A172 (cell line): ENCODE results near the gene BCDIN3D. TPM values are rescaled to one million over a fixed set of nuclear protein-coding genes. Genes with fewer than 3 reads are reported as not detected.
"Not testable (repeated sequence)": the region's sequence is repeated elsewhere in the genome, so short reads cannot be mapped to it uniquely, and the experiment has no call there.

ENCODE experiments used
- DNase-seq: peaks from one replicate; pipeline ENCODE4 v3.0.0-alpha.2; 2015; ENCODE audit warnings: low spot score
- total RNA-seq: library from RNA; depleted of rRNA; stranded (reverse); fragments of >200 nt; shearing (Covaris generic); gene quantifications from 2 replicates; pipeline ENCODE4 v1.2.3, GENCODE V29; 2014; rRNA removed

The BCDIN3D gene, protein sequence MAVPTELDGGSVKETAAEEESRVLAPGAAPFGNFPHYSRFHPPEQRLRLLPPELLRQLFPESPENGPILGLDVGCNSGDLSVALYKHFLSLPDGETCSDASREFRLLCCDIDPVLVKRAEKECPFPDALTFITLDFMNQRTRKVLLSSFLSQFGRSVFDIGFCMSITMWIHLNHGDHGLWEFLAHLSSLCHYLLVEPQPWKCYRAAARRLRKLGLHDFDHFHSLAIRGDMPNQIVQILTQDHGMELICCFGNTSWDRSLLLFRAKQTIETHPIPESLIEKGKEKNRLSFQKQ
- total RNA-seq, result 1.5 and 2.1 TPM in 2 replicates

DNA sequence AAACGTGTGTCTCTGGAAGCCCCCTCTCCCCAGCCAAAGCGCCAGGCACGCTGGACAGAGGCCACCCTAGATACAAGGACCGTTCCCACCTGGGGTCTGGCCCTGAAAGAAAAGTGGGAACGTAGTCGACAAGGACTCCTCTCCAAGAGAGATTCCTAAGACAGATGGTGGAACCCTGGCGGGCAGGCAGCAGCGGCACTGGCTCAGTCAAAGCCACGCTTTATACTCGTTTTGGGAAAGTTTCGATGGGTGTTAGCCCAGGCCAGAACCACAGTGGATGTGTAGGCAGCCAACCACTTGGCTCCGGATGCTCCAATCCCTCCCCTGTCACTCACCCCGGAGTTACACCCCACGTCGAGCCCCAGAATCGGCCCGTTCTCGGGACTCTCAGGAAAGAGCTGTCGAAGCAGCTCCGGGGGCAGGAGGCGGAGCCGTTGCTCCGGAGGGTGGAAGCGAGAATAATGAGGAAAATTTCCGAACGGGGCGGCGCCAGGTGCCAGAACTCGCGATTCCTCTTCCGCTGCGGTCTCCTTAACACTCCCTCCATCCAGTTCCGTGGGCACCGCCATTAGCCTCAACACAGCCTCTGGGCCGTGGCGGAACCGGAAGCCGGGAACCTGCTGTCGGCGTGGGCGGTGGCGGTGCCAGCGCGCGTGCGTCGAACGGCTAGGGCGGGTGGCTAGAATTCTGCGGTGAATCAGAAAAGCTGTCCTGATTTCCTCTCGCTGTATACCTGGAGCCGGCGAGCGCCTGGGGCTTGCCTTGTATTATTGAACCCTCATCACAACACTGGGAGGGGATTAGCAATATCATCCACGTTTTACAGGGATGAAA is at the start of gene BCDIN3D:
Gene BCDIN3D (minus strand): TSS at position 588 of the 834 bp plus-strand sequence. CDS start 19 bp downstream, at position 569.
- DNase-seq, result peak; percentile 85

DNA sequence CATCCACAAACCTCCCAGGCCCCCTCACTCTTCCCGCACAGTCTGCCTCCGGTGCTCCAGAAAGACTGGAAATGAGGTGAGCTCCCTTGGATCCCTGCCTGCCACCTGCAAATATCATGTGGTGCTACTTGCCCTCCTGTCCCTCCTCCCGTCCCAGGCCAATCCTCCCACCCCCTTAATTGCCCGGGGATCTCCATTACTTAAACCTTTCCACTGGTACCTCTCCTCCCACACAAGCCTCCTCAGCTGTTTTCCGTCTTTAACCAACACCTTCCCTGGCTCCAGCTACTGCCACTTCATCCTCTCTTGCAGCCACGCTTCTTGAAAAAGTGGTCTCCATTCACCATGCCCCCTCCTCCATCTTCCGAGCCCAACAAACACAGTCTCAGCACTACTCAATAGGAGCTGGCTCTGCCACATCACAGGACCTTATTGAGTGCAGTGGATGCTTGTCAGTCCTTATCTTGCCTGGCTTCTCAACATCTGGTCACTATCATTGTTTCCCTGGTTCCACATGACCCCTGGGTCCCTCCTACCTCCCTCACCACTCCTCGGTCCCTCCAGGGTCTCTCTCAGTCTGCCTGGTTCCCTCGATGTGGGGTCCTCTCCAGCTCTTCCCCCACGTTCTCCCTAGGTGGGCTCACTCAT is 49.3 kb upstream of the BCDIN3D start:
- DNase-seq, result no peak

DNA sequence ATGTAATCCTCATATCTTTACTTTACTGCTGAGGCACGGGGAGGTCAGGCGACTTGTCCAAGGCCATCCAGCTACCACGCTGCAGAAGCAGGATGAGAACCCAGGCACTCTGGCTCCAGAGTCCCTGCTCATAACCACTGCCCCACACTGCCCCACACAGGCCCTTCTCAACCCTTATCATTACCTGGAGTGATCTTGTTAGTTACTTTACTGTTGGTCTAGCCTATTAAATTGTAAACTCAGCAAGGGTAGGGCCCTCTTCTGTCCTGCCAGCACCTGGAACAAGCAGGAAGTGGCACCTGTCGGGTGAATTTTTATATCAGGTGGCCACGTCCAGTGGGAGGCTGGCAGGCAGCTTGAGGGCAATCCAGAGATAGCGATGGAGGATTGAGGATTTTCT is 48.6 kb upstream of the BCDIN3D start:
- DNase-seq, result no peak

DNA sequence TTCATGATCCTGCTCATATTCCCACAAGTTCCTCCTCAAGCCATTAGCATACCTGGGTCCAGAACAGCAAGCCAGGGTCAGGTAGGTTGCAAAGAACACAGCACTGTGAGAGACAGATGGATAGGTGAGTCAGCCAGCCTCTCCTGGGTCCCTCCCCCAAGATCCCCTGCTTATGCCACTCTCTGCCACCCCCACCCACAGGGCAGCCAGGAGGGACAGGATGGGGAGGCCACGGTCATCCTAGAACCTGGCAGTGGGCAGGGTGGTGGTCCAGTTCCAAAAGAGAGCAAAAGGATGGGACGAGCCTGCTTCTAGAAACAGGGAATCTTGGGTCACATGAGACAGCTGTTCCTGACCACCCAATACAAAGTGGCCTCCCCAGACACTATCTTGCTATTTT is 48.1 kb upstream of the BCDIN3D start:
- DNase-seq, result no peak

DNA sequence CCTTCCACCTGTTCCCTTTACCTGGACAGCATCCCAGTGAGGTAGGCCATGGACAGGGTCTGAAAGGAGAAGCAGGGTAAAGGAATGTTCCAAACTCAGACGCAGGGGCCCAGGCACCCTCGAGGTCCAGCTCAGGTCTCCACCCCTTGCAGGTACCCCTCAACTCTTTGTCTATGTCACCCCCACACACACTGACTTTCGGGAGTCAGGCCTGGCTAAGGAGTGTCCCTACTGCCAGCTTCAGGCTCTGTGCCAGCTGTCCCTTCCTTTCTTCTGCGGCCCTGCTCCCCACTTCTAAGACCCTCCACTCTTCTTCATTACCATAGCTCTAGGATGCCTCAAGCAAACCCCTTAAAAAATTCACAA is 47.2 kb upstream of the BCDIN3D start:
- no peak for DNase-seq

DNA sequence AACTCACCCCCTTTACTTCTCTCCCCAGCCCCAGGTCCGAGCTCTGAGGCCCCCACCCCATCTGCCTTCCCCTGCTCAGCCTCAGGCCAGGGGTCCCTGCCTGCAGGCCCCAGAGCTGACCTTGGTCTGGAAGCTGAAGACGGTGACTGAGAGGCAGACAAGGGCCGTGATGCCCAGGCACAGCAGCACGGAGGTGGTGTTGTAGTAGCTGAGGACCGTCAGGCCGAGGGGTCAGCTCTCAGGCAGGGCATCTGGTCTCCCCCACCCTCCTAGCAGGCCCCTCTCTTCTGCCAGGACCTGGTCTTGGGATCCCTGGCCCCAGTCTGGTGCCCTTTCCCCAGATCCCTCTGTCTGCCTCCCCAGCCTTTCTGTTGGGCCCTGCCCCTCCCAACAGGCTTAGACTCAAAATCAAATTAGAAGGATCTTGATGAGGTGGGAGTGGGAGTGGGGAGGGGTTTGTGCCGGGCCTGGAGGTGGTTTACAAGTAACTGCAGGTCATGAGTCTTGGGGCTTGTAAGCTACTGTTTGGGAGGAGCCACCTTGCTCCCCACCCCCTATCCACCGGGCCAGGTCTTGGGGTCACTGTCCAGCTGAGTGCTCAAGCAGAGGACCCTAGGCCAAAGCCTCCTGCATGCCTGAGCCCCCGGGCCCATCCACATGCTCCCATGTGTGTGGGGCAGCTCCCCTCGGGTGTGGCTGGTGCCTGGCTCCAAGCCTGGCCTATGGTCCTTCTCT is 46.6 kb upstream of the BCDIN3D start:
- no peak for DNase-seq

DNA sequence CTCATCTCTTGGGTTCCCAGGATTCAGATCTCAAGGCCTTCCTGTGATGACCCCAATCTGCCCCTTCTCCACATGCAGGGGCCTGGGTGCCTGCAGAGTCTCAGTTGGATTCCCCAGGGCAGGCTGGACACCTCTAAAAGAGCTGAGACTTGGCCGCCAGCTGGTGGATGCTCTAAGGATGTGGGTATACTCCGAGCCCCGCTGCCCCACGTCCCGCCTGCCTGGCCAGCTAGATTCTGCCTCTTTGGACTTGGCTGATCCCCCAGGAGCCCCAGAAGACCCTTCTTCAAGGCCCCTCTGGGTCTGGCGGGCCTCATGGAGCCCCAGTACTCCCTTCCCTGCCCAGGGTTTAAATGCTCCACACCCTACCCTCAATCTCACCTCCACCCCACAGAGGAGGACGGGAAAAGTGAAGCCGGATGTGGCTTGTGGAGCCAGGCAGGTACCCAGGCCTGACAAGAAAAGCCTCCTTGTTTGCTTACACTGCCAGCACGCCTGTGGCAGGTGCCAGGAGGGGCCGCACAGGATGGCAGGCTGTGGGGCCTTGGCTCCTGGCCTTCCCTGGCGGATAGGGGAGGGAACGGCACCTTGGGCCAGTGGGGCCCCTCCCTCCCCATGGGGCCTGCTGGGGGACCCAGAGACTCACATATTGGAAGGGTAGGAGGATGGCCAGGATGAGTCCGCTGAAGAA is 45.7 kb upstream of the BCDIN3D start:
- no peak for DNase-seq

DNA sequence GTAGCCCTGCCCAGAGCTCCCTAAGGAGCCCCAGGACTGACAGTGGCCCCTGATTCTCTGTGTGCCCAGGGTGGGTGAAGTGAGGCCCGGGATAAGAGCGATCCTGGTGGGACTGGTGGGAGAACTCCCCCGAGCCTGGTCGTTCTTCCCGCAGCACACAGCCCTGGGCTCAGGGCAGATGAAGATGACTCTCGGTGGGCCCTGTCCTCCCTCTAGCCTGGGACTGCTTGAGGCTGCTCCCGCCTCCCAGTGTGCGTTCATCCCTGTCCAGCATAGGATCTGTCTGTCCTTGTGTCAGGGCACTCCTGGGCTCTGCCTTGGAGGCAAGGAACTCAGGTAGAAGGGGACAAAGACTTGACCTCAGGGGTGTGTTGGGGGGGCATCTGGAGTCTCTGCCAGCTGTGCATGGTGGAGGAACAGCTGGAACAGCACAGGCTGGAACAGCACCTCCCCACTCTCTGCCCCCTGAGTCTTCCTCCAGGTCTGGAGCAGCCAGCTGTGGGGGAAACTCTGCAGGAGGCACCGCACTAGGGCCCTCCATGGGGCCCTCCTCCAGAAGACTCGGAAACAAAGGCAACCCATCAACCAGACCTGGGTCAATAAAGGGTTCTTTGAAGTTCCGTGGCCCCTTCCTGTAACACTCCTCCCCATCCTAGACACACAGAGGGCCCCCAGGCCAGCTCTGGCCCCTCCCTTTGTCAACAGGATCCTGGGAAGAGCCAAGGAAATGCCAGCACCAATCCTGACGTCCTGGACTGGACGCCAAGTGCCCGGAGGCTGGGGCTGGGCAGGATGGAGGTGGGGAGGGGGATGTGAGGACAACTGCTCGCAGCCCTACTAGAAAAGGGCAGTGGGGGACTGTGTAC is 44.9 kb upstream of the BCDIN3D start:
- no peak for DNase-seq

DNA sequence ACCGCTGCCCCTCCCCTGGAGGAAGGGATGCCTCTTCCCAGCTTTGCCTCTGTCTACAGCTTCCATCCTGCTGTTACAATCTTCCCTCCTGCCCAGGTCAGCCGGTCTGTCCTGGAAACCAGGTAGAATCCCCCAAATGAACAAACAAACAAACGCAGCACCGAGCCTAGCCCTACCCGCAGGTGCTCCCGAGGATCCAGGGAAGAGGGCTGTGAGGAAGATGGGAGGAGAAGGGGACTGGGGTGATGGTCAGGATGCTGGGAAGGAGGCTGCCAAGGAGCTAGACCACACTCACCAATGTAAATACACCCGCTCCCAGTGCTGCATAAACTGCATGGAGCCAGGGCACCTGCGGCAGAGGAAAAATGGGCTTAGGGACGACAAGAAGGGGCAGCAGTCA is 44.2 kb upstream of the BCDIN3D start:
- no peak for DNase-seq

DNA sequence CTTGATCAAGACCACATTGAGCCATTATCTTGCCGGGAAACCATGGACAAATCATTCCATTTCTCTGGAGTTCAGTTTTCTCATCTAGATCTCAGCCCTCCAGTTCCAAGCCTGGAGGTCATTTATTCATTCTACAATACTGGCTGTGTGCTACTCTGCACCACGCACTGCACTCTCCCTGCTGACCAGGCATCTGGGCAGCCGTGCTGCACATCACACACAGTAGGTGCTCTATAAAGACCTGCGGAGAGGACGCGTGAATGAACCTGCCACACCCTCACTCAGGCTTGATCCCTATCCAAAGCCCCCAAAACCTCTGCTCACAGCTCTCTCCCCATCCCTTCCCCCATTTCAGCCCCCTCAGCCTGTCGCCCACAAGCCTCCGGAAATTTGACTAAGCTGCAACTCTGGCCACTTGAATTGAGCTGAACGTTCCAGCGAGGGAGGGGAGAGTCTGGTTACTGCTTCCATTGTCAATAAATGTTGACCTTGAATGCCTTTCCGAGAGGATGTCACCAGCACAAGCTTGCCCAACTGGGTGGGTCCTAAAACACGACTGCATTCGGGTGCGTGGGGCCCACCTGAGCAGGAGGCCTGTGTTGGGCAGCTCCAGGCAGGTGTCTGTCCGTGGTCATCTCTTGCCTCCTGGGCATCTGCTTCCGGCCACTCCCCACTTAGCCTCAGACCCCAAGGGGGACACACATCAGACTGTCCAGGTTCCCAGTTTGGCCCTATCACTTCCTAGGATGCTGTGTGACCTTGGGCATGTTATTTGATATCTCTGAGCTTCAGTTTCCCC is 43.0 kb upstream of the BCDIN3D start:
- no peak for DNase-seq

DNA sequence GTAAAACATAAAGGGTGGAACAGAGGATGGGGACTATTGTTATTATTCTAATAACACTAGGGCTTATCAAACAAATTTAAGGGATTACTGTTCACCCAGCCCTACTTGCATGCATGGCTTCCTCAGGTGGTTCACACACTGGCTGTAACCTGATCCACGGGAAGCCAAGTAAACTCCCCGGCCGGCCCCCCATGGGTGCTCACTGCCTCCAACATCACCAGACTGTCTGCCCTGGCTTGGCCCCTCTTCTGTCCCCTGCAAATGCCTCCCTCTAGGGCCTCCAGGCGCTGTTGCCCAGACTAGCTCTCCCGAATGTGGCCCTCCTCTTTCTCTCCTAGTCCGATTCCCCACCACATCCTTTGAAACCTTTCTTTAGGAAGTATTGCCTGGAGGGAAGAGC is 42.2 kb upstream of the BCDIN3D start:
- DNase-seq, result no peak

DNA sequence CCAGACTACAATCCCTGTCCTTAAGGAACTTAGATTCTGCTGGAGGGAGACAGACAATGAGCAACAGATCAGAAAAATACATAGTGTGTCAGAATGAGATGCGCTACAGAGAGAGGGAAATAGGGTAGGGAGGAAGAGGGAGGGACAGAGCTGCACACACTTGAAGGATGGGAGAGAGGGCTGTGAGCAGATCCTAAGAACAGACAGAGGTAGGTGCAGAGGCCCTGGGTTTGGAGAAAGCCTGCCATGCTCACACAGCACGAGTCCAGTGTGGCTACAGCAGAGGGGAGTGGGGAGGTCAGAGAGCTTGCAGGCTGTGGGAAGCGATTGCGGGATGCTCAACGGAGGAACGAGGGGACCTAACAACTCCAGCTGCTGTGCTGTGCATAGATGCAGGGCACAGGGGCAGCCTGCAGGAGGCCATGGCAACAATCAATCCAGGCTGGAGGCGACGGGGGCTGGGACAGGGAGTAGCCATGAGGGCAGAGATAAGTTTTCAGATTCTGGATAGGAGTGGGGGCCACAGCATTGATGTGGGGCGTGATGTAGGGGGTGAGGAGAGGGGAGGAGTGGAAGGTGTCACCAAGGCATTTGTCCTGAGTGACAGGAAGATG is 40.1 kb upstream of the BCDIN3D start:
- no peak for DNase-seq

DNA sequence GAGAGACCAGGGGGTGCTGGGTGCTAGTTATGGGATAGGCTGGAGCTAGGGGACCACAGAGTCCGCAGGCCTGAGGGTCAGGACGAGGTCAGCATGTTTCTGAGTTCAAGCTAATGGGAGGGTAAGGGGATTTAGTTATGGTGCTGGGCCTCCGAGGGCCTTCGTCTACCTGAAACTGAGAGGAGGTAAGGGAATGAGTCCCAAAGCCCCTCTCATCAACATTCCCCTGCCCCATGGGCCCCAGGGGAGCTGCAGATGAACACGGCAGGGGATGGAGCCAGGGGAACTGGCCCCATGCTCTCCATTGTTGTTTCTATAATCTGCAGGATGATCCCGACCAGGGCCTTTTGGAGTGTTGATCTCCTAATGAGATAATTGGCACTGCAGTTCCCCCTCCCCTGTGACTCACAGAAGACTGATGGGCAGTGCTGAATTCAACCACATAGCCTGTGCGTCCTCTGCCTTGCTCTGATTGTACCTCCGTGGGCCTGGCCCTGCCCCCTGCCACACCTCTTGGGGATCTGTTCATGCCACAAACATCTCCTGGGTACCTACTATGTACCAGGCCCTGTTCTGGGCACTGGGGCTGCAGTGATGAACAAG is 39.4 kb upstream of the BCDIN3D start:
- peak; percentile 38 for DNase-seq

DNA sequence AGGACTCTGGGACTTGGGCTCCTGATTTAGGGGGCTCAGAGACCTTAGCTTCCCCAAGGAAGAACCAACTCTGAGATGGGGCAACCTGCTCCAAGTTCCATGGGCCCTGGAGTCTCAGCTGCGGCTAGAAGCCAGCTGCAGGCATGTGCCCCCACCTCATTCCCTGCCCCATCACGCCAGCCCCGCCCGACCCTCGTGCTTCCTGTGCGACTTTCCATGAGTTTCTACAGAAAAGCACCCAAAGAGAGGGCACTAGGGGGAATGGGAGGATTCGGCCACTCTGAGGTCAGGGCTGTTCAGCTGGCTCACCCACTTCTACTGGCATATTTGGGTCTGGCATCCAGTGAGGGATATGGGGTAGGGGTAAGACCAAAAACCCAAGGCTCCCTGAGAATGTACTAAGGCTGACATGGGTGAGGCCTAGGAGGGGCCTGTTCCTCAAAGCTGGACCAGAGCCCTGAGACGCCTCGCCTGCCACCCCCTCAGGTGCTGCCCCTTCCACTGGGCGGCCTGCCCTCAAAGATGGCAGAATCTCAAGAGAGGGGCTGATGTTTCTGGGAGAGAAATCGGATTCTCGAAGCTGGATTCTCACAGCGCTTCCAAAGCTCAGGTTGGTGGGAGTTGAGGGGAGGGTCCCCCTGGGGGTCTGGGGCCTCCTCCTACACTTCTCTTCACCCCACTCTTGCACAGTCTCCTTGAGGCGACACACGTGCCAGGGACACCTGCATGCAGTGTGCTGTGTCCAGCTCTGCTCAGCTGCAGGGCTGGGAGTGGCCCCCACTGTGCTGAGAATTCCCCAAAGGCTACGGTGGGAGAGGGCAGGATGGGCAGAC is 38.7 kb upstream of the BCDIN3D start:
- no peak for DNase-seq

DNA sequence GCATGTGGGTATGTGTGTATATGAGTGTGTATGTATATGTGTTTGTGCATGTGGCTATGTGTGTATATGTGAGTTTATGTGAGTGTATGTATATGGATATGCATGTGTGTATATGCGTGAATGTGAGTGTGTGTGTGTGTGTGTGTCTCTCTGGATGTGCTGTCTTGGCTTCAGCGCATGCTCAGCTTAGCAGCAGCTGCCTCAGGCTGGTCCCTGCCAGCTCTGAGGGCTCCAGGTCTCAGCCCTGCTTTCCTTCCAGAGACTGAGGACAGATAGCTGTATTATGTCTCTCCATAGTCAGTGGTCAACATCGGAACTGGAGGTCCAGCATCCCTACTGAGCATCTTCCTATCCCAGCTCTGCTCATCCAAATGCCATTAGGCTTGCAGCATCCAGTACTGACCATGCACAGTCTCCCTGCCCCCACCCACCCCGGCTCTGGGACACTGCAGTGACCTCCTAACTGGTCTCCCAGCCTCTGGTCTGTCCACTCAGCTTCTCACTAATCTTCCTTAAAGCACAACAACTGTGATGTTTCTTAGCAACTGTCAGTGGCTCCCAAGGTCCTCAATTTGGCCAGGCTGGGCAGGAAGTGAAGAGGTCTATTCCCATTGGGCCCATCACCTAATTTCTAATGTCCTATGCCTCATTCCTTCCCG is 38.0 kb upstream of the BCDIN3D start:
- DNase-seq, result no peak

DNA sequence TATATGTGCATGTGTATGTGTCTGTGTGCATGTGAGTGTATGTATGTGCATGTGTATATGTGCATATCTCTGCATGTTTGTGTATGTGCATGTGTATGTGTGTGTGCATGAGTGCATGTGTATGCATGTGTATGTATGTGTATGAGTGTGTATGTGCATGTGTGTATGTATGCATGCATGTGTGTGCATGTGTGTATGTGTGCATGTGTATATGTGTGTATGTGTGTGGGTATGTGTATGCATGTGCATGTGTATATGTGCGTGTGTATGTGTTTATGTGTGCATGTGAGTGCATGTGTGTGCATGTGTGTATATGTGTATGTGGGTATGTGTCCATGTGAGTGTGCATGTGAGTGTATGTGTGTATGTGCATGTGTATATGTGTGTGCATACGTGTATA is 36.2 kb upstream of the BCDIN3D start:
- not testable (repeated sequence) for DNase-seq

DNA sequence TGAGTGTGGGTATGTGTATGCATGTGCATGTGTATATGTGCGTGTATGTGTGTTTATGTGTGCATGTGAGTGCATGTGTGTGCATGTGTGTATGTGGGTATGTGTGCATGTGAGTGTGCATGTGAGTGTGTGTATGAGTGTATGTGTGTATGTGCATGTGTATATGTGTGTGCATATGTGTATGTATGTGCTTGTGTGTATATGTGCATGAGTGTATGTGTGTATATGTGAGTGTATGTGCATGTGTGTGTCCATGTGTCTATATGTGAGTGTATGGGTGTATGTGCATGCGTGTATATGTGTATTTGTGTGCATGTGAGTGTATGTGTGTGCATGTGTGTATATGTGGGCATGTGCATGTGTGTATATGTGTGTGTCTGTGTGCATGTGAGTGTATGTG is 35.1 kb upstream of the BCDIN3D start:
- DNase-seq, result no peak
